ENCODE measurements around the gene HCN2.

HCN2 gene

GRCh38 chr19:658059-658839 is 68.6 kb downstream of the HCN2 start:
- ChIA-PET CTCF (no interaction called here), POLR2A (no interaction called here)
- no peak overlapping the region for H3K4me3 ChIP-seq (ENCODE audit: low read depth, low read length)
- peaks cover 9% of the 10 kb centered on the region for H3K4me1 ChIP-seq (ENCODE audit: control insufficient read depth, insufficient read depth, low read length)
- H3K27ac ChIP-seq (ENCODE audit: extremely low read depth, low read depth, low read length): peak overlapping the region; percentile 5; the same call in 1 of the 2 replicates
- no peaks in the 10 kb centered on the region for H3K9me3 ChIP-seq (ENCODE audit: control insufficient read depth, insufficient read depth, low read depth, low read length)
- peaks cover 6 to 66% of the 10 kb centered on the region in 2 experiments; a peak in 2 of 3 replicates for H3K36me3 ChIP-seq (ENCODE audit: control insufficient read depth in 2 of 2, insufficient read depth in 1 of 2, low read length in 2 of 2)
- TF ChIP-seq ZIC2 (tag by site-specific recombination; IDR thresholded peaks at IDR 0.05): peak; percentile 71
- no peak for TF ChIP-seq PATZ1 (tag by site-specific recombination; IDR thresholded peaks at IDR 0.05)
- TF ChIP-seq GLIS2 (tag by site-specific recombination; IDR thresholded peaks at IDR 0.05): peak; percentile 14; the same call in 1 of the 2 replicates
- no peak for TF ChIP-seq HOXA7 (CRISPR knock-in tag; IDR thresholded peaks at IDR 0.05; ENCODE audit: borderline replicate concordance)
- TF ChIP-seq ZNF18 (tag by site-specific recombination; IDR thresholded peaks at IDR 0.05): no peak
- TF ChIP-seq ZNF398 (tag by site-specific recombination; IDR thresholded peaks at IDR 0.05): no peak
- no peak for TF ChIP-seq PBX3 (CRISPR knock-in tag; IDR thresholded peaks at IDR 0.05)
- TF ChIP-seq ZFP69B (tag by site-specific recombination; IDR thresholded peaks at IDR 0.05): peak; percentile 62; the same call in 1 of the 2 replicates
- no peak for TF ChIP-seq GLI4 (tag by site-specific recombination; IDR thresholded peaks at IDR 0.05)
- TF ChIP-seq ZNF292 (tag by site-specific recombination; IDR thresholded peaks at IDR 0.05; ENCODE audit: borderline replicate concordance, low read depth): no peak
- no peak for TF ChIP-seq KLF10 (tag by site-specific recombination; IDR thresholded peaks at IDR 0.05)
- no peak for TF ChIP-seq ZNF585B (tag by site-specific recombination; IDR thresholded peaks at IDR 0.05)
- no peak for TF ChIP-seq ZNF664 (tag by site-specific recombination; IDR thresholded peaks at IDR 0.05)
- TF ChIP-seq ZNF404 (tag by site-specific recombination; IDR thresholded peaks at IDR 0.05): no peak
- no peak for TF ChIP-seq ZNF354C (tag by site-specific recombination; IDR thresholded peaks at IDR 0.05; ENCODE audit: borderline replicate concordance, low read depth)
- TF ChIP-seq ZNF10 (tag by site-specific recombination; IDR thresholded peaks at IDR 0.05): no peak
- no peak for TF ChIP-seq SP7 (tag by site-specific recombination; IDR thresholded peaks at IDR 0.05)
- peak; percentile 84 for TF ChIP-seq ZNF692 (tag by site-specific recombination; IDR thresholded peaks at IDR 0.05)
- TF ChIP-seq ZNF362 (tag by site-specific recombination; IDR thresholded peaks at IDR 0.05): no peak
- TF ChIP-seq ZFHX2 (tag by site-specific recombination; conservative IDR thresholded peaks at IDR 0.05): 0 out of 2 replicates have a peak, but pooled peaks have one; percentile 6
- no peak for TF ChIP-seq ZBTB49 (tag by site-specific recombination; IDR thresholded peaks at IDR 0.05; ENCODE audit: low read depth)
- no peak for TF ChIP-seq ZNF449 (tag by site-specific recombination; IDR thresholded peaks at IDR 0.05)
- no peak for TF ChIP-seq ZSCAN23 (tag by site-specific recombination; IDR thresholded peaks at IDR 0.05)
